ENCODE data around the gene KLK13.

DNA sequence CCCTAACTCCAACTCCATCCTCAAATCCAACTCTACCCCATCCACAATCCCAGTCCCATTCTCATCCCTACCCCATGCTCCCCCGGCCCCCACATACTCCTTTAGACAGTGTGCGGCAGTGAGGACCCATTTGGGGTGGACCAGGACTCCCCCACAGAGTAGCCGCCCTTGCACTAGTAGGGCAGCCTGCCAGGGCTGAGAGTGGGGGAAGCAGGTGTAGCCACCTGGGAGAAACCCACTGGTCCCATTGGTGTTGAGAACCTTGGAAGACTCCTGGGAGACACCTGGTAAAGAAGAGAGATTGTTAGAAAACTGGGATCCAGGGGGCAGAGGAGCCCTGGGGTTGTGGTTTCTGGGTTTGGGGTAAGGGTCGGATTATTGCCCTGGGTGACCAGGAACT is 4.6 kb downstream of the KLK13 start:
- no peak for TF ChIP-seq POLR2A (IDR thresholded peaks at IDR 0.05; ENCODE audit: low read depth, low read length)
- TF ChIP-seq TAF1 (IDR thresholded peaks at IDR 0.05; ENCODE audit: borderline replicate concordance, low read depth, low read length) = no peak

Data from GM12892 (cell line).